Iris pigment epithelial cell (primary cell): Measurements from ENCODE around the gene CD33.
"Not testable (repeated sequence)": the region's sequence is repeated elsewhere in the genome, so short reads cannot be mapped to it uniquely, and the experiment has no call there.

Experiments
- DNase-seq: peaks from one replicate; pipeline ENCODE4 v3.0.0-alpha.2; 2011; ENCODE audit warnings: low read depth

CD33 gene

DNA sequence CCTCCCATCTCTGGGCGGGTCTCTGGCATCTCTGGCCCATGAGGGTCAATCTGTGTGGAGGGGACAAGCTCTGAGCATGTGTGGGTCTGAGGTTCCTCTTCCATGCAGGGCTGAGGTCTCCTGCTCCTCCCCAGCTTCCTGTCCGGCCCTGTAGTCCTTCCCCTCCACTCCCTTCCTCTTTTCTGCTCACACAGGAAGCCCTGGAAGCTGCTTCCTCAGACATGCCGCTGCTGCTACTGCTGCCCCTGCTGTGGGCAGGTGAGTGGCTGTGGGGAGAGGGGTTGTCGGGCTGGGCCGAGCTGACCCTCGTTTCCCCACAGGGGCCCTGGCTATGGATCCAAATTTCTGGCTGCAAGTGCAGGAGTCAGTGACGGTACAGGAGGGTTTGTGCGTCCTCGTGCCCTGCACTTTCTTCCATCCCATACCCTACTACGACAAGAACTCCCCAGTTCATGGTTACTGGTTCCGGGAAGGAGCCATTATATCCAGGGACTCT is at the start of gene CD33:
Gene CD33 (plus strand): TSS at position 183 of the 496 bp plus-strand sequence. CDS start 39 bp downstream, at position 222.
- not testable (repeated sequence) for DNase-seq

DNA sequence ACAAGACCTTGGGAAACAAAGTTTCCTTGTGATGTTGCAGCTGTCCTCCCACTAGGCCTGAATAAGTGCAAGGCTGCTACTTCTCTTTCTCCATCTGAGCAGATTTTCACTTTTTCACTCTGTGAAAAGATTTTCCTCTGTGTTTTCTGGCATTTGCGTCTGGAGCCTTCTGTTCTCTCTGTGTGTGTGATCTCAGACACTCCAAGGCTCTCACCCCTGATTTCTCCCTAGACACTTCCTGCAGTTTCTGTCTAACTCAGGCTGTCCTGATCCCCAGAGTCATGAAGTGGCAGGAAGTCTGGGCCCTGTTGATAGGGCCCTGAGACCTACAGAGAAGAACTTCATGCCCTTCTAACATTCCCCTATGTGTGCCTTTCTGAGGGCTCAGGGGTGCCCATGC is 45.6 kb upstream of the CD33 start:
- no peak for DNase-seq

DNA sequence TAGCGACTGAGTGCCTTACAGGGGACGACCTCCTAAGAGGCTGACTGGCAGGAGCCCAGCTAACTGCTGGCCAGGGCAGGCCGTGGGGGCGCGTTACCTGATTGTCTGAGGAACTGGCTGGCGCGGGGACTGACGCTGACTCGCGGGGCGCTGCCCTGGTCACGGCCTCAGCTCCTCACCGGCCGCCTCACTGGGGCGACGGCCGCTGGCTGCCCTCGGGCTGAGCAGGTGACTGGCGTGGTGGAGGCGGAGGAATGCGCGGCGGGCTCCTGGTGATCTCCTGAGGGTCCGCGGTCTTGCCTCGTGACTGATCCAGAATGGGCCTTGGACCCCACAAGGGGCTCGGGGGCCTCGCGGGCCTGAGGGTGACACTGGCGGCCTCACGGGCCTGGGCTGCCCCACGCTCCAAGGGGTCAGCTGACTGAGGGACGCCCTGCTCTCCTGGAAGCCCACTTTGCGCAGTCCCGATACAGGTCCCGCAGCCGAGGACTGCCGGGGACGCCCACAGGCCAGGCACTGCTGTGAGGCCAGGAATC is 43.4 kb upstream of the CD33 start:
- DNase-seq, result no peak

DNA sequence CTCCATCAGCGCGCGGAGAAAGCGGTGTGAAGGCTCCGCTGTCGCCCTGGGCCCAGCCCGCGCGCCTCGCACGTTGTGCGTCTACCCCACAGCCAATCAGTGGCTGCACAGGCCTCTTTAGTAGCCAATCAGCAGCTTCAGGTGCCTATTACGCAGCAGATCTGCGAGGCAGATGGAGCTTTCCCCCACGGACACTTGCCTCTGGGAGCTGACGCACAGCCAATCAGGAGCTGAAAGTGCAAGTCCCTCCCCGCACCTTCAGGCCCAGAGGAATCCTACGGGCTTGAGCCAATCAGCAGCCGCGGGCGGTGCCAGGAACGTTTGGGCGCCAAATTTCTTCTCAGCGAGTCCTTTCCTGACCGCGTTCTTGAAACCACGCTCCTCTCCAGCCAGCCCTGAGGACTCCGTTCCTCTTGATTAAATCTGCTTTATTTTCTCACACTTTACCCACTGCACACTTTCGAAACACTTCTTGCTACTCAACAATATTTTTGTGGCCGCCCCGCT is 42.9 kb upstream of the CD33 start:
- no peak for DNase-seq

DNA sequence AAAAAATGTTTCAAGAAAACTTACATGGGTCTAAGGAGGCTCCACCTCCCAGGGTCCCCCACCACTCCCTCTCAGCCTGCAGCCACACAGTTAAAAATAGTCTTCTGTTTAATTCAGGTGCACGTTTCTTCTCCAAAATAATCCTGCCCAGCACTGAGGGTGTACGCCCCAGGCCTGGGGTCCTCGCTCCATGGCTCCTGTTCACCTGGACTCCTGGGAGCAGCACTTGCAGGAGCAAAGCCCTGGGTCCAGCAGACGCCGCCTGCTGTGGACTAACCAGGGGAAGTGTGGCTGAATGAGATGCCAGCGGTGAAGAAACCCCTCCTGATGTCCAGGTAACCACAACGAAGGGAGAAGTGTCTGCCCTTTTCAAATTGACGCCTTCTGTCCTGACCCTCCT is 41.3 kb upstream of the CD33 start:
- DNase-seq, result no peak

DNA sequence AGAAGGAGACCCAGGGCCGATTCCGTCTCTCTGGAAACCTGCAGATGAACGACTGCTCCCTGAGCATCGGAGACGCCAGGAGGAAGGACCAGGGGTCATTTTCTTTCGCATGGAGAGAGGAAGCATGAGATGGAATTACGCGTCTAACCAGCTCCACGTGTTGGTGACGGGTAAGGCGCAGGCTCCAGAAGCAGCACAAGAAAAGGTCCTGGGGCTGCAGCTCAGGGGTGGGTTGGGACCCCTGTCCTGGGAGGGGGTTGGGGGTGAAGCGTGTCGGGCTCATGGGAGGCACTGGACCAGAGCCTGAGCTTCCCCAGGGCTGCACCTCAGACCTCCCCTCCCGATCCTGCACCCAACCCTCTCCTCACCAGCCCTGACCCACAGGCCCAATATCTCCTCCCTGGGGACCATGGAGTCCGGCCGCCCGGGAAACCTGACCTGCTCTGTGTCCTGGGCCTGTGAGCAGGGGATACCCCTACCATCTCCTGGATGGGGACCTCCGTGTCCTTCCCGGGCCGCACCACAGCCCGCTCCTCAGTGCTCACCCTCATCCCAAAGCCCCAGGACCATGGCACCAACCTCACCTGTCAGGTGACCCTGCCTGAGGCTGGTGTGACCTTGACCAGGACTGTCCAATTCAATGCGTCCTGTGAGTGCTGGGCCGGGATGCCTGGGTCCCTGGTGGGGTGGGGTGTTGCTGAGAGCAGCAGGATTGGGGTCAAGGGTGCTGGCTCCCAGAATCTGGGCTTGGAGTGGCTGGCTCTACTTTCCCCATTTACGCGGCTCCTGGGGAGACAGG is 39.6 kb upstream of the CD33 start:
- DNase-seq, result no peak

DNA sequence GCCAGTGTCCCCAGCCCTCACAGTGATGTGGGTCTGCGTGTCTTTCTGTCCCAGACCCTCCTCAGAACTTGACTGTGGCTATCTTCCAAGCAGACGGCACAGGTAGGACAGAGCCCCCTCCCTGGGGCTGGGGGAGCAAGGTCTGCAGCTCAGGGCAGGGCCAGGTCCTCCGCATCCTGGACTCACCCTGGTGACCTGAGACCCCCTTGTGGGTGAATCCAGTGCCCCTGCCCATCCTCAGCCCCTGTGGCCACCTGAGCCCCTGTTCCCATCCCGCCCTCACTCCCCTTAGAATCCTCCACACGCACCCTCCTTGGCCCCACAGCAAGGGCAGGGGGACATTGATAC is 39.0 kb upstream of the CD33 start:
- no peak for DNase-seq

DNA sequence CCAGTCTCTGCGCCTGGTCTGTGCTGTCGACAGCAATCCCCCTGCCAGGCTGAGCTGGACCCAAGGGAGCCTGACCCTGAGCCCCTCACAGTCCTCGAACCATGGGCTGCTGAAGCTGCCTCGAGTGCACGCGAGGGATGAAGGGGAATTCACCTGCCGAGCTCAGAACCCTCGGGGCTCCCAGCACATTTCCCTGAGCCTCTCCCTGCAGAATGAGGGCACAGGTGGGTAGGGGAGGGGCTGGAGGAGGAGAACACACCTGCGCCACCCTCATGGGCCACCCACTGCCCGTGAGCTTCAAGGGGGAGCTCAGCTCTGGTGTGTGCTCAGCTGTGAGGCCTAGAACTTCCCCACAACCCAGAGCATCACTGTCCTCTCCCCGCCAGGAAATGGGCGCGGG is 38.6 kb upstream of the CD33 start:
- no peak for DNase-seq

DNA sequence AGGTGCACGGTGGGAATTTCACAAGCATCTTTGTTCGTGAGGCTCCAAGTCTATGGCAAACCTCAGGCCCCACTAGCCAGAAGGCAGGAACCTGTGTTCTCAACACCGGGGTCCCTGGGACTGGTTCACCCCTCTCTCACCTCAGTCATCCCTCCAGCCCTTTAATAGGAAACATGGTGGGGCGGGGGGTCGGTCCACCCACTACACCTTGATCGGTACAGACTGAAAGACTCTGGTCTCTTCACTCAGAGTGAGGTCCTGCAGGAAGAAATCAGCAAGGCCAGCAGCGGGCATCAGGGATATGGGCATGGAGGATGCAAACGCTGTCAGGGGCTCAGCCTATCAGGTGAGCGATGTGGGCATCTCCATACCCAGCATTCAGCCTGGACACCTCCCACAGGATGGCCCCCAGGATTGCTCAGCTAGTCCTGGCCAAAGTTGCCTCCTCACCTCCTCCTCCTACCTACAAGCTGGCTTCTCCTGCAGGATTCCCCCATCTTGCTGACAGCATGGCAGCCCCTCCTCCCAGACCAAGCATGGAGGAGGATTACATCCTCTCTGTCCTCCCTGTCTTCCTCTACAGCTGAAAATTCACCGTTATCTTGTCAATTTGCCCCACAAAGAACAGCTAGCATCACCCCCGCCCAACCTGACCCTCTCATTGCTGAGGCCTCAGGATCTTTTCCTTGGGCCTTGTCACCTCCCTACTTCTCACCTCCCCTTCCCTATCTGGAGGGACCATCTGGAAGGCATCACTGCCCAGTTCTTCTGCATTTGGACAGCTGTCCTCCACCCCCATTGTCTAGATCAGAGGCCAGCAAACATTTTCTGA is 37.3 kb upstream of the CD33 start:
- no peak for DNase-seq

DNA sequence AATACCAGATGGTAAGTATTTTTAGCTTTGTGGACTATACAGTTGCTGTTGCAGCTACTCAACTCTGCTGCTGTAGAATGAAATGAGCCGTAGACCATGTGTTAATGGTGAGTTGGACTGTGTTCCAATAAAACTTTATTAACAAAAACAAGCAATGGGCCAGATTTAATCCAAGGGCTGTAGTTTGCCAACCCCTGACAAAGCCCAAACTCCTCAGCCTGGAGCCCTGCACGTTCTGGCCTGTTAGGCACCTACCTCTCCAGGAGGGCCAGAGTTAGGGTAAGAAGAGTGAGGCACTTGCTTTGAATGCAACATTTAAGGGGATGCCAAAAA is 36.7 kb upstream of the CD33 start:
- no peak for DNase-seq

DNA sequence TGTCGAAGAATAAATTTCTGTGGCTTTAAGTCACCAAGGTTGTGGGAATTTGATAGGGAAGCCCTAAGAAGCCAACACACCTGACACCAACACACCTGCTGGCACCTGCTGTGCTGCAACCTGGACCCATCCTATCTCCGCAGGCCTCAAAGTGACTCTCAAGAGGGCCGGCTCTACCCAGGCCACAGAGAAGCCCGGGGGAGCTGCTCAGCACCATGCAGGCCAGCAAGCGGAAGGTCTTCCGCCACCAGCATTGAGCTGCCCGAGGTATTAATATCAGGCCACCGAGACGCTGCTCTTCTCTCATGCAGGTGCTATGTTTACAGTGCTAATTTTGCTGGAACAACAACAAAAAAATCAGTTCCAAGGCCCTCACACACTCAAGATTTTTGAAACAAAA is 32.2 kb upstream of the CD33 start:
- DNase-seq, result no peak

DNA sequence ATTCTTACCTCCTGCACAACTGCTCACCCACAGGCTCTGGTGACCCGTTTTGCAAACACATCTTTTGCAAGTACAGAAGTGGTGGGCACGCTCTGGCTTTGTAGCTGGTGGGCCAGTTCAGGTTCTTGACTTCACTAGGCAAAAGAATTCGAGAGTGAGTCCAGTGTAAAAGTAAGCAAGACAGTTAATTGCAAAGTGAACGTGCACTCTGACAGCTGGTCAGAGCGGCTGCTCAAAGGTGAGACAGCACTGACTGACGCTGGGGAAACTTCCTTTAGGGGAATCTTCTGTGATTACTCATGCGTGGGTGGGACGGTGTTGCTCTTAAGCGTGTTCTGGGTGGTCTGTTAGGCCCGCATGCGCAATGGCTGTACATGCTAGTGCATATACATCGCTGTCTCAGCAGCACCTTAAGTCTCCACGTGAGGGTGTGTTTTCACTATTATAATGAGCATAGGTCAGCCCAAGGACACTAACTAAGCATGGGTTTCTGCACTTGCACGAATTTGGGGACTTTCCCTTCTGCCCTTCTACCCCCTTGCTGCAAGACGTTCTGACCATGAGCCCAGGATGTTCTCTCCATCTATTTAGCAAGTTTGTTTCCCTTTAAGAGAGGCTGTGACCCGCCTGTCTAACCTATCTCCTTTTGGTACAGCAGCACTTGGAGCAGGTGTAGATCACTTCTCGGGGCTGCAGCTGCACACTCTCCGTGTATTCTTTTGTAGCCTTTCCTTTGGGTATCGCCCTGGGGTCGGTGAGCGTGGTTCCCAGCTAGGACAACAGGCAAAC is 30.2 kb upstream of the CD33 start:
- DNase-seq, result no peak

DNA sequence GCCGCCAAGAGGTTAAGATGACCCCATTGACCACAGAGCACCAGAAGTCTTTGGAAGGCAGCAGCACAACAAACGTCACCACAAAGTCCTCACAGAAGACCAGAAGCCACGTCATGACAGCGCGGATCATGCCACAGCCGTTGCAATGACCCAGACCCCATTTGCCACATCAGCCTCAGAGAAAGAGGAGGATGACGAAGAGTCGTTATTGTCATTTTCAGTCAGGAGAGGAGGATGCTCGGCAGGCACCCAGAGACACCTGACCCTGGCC is 29.6 kb upstream of the CD33 start:
- DNase-seq, result no peak

DNA sequence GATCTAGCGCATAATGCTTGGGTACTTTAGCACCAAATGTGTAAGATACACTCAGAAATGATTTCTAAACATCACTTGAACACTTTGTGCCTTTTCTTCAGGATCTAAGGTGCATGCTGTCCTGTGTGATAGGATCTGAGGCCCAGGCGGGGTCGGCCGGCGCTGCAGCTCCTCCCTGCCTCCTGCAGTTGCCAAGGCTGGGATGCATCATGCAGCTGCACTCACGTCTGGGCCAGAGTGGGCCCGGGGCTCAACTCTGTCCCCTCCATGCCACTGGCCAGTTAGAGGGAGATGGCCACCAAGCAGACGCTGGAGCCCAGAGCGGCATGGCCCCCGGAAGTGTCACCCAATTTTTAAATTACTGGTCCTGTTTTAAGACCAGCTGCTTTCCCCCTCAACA is 29.3 kb upstream of the CD33 start:
- DNase-seq, result no peak

DNA sequence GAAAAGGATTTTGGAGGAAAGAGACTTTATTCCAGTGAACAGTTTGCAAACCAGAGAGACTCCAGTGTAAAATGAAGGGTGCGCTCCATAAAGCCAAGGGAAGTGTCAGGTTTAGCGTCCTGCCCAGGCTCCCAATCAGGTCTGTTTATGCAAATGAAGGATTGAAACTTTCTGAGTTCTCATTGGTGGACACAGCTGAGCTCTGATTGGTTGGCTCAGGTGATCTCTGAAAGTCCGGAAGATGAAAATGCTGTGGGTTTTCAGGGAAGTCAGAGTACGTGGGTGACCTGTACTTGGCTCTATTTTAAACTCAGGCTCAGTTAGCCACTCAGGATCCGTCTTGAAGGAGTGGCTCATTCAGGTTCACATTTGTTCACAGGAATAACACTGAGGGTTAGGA is 28.7 kb upstream of the CD33 start:
- DNase-seq, result no peak

DNA sequence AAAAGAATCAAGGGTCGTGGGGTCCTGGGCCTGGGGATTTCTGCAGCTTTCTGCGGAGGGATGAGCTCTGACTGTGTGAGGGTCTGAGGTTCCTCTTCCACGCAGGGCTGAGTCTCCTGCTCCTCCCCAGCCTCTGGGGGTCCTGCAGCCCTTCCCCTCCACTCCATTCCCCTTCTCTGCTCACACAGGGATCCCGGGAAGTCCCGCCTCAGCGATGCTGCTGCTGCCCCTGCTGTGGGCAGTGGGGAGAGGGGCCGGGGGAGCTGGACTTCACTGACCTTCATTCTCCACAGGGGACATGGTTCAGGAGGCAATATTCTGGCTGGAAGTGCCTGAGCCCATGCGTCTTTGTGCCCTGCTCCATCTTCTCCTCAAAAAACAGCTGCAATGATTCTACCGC is 26.2 kb upstream of the CD33 start:
- DNase-seq, result no peak

DNA sequence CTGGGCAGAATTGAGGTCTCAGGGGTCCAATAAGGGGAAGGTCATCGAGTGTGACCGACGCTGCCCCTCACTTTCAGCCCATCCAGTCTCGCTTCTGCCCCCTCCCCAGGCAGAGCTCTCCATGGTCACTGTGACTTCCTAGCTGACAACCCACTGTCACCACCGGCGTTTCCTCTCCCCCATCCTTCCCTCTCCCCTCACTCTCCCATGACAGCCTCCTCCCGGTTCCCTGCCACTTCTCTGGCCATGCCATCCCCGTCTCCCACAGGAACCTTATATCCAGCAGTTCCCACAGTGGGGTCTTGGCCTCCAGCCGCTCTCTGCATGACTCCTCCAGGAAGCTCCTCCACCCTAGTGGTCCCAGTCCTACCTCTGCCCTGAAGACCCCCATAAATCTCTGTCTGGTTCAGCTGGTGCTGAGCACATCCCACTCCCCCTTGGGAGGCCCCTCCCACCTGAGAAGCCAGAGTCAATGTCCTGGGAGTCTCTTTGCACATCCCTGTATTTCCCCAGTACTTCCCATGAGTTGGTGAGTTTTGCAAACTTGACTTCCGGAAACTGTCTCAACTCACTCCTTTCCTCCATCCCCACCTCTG is 24.7 kb upstream of the CD33 start:
- DNase-seq, result no peak

DNA sequence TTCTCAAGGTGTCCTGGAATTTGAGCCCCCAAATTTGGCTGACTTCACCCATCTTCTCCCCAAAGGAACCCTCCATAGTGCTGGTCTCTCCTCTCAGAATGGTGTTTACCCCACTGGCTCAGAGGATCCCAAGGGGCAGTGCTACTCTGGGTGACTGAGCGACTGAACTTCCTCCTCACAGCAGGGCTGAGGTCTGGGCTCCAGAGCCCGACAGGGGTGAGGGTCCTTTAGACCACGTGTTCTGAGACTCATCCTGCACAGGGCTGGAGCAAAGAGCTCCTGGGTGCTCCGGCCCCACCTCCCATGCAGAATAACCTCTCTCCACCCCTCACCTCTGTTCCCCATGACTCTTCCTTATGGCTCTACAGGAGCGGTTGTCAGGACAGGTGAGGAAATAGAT is 23.2 kb upstream of the CD33 start:
- DNase-seq, result no peak

DNA sequence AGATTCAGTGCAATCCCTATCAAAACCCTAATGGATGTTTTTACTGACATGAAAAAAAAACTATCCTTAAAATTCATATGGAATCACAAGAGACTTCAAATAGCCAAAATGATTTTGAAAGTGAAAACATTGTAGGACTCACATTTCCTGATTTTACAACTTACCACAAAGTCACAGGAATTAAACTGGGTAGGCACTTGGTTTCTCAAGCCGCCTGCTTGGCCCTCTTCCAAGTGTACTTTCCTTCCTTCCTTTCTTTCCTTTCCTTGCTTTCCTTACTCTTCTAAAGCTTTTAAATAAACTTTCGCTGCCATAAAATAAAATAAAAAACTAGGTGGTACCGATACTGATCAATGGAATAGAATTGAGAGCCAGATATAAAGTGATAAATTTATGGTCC is 21.0 kb upstream of the CD33 start:
- DNase-seq, result no peak

DNA sequence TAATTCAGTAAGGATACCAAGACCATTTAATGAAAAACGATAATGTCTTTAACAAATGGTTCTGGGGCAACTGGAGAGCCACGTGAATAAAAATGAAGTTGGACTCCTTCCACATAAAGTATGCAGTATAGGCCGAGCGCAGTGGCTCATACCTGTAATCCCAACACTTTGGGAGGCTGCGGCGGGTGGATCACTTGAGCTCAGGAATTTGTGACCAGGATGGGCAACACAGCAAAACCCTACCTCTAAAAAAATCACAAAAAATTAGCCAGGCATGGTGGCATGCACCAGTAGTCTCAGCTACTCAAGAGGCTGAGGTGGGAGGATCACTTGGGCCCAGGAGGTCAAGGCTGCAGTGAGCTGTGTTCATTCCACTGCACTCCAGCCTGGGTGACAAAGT is 20.6 kb upstream of the CD33 start:
- no peak for DNase-seq

DNA sequence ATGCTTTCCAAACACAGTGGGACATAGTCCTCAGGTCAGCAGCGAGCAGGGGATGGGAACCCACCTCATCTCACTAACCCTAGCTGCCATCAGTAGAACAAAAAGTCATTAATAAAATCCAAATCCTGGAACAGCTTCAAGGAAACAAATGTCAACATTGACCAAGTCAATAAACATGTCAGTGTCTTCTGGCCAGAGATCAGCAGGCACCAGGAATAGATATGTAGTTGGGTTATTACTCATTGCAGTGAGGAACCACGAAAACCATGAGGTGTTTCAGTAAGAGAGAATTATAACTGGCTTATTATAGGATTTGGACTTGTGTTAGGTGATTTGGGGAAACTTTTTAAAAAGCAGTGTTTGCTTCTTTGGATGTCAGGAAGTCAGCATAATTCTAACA is 17.1 kb upstream of the CD33 start:
- DNase-seq, result no peak

DNA sequence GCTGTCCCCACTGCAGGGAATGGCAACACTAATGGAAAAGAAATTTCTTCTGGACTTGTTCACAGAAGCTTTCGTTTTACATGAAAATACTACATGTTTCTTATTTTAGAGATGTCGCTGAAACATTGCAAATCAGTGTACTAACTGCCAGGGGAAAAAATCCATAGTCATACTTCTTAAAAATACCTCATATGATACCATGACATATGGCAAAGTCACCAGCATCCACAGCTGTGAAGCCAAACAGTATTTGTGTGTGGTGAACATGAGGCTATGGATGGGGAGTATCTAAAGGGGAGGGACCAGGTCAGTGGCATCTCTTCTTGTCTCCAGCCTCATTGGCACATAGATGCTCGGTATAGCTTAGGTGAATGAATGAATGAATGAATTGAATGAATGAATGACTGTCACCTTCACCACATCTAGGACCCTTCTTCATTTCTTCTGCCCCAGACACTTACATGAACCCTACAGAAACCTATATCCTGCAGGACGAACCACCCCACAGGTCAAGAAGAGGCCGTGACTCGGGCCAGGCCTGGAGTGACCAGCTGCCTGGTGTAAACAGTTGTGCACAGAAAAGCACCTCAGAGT is 14.6 kb upstream of the CD33 start:
- no peak for DNase-seq
